ENCODE results near the gene ITPKB.
"Not testable (repeated sequence)": the region's sequence is repeated elsewhere in the genome, so short reads cannot be mapped to it uniquely, and the experiment has no call there.

Gene ITPKB

DNA sequence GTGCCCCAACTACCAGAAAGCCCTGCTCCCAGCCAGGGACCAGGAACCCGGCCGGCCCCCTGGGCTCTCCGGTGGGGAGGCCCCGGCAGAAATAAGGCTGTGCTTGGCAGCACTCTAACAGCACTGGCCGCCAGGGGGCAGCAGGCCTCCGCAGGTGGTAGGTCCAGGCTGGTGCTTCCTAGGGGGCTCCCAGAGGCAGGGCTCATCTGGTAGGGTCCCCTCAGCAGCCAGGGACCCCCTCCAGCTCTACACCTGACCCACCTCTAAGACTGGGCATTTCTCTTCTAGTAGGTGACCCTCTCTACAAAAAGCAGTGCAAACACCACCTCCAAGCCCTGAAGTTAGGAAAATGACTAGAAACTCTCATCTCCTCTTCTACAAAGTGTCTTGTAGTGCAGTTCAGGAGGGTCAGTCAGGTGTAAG, 104.9 kb downstream of the ITPKB start:
- DNase-seq: peak; percentile 87

DNA sequence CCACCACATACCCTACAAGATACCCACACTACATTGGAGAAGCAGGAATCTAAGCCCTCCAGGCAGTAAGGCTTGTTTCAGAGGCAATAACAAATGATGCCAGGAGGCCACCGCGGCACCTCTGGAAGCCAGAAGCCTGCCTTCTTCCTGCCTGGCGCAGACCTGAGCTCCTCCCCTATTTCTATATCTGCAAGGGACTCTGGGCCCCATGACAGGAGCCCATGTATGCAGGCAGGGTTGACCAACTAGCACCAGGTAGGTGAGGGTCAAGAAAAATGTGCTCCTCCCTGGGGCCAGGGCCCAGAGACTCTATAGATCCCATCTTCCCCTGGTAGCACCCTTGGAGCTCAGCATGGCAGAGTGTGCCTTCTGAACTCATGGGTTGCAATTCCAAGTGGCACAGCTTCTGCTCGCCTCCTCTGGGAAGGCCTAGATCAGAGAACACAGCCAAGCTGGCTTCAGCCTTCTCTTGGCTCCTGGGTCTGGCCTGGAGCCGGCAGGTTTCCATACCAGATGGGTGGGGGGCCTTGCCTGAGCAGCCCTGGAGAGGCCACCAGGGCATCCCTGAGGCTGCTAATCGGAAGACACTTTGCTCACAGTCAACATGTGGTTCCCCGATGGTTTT, 105.4 kb downstream of the ITPKB start:
- no peak for DNase-seq

DNA sequence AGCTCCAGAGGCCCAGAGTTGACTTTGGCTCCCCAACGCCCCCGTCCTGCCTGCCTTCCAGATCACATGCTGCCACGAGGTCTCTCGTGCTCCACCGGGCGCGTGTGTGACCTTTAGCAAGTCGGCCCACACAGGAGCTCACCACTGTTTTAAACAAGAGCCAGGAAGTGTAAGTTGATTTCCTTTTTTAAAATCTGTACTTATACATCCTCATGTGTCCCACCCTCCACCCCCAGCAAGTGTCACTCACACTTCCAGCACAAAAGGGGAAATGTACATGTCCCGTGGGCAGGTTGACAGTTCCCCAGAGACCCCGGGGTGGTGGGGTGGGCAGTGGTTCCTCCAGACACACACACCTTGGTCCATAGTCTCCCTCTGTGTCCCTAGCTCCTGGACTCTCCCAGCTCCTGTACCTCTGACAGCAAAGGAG, 106.1 kb downstream of the ITPKB start:
- DNase-seq: no peak

DNA sequence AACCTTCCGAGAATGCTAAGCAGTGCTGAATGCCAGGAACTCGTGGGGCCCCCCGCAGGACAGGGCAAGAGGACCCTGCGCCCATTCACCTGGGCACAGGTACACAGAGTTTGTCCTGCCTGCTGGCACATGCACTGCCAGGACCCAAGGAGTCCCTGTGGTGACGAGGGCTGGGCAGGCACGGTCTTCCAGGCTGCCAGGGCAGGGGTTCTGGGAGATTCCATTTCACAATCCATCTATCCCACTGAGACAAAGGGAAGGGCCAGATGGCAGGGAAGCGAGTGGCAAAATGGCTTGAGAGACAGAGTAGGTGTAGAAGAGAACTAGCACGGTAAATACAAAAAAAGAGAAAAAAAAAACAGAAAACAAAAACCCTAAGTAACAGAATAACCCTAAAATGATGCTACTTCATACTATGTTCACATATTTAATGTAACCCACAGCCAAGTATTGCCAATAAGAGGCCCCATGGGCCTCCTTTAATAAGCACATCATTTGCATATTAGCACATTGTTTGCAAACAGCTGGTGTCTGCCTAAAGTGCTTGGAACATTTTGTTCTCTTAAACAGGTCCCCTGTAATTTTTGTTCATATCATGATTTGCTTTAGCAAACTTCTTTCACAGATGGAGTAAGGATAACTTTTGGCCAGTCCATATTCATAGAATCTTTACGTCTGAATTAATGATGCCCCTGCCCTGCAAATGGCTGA, 106.8 kb downstream of the ITPKB start:
- DNase-seq: no peak

DNA sequence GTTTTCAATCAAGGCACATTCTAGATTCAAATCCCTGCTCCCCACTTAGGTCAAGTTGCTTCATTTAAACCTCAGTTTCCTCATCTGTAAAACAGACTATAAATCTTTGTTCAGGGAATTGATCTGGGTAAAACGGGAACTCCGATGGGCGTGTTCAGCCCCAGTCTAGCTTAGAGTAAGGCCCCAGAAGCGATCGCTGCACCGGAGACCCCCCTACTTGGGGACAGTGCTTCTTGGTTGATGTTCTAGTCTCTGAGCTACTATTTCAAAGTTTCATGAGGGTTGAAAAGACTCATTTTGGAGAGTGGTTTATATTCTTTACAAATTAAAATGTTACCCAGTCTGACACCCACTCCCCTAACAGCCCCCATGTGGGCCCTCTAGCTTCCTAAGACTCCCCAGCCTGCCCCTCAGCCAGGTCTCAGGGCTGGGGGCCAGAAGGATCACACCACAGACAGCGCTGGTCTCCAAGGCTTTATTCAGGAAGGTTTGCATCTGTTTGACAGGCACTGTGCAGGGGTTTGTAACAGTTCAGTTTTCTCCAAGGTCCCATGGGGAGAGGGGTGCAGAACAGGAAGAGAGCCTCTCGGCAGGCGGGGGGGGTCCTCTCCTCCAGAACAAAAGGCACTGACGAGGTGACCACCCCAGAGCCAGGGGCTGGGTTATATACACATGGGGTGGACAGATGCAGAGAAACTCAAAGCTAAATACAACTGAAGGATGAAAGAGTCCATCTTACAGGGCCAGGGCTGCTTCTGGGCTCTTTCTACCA, 107.7 kb downstream of the ITPKB start:
- DNase-seq: no peak

DNA sequence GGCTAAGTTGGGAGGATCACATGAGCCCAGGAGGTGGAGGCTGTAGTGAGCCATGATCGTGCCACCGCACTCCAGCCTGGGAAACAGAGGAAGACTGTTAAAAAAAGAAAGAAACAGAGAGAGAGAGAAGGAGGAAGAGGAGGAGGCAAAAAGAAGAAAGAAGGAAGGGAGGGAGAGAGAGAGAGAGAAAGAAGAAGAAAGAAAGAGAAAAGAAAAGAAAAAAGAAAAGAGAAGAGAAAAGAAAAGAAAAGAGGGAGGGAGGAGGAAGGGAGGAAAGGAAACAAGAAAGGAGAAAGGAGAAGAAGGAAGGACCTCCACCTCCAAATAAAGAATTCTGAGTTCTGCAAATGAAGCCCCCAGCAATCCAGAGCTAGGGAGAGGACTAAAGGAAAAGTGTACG, 108.5 kb downstream of the ITPKB start:
- DNase-seq: no peak

DNA sequence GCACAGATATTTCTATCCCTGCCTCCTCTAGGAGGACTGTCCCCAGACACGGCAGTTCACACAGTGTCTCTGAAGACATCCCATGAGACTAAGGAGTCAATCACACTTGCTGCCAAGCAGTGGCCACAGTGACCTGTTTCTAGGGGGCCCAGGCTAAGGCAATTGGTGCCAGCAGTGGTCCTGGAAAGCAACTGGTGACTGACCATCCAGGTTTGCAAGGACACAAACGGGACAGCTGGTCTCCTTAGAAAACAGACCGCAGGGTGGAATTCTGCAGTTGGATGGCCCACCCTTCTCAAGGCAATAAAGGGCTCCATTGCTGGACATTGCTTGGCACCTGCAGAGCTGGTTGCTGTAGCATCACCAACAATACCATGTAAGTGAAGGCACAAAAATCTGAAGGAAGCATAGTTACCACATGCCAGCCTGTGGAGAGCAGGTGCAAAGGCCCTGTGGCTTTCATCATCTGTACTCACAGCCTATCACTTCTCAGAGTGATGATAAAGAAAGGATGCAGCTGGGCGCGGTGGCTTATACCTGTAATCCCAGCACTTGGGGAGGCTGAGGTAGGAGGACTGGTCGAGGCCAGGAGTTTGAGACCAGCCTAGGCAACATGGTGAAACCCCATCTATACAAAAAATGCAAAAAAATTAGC, 109.1 kb downstream of the ITPKB start:
- no peak for DNase-seq

DNA sequence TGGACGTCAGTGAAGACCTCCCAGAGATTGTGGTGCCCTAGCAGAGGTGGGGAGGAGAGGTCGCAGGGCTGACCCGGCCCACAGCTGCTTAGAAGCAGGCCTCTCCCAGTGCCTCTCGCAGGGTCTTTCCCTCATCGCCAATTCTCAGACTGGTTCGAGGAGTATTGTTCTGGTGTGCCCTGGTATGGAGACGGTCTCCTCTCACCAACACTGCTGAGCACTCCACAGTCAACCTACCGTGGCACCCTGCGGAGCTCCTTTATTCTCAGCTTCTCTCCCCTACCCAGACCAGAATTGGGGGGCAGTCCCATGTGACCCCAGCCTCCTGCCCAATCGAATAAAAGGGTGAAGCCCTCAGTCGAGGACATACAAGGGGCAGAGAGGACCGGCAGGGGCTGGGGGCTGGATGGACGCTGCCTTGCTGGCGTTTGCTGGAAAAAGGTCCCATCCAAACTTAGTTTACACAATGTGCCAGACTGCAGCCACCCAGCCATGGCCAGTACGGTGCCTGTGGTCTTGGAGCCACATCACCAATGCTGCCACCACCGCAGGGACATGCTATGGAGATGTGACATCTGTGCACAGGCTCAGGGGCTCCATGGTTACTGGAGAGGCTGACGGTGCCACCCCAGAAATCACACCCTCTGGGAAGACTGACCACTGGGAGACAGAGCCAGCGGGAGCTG, 109.7 kb downstream of the ITPKB start:
- no peak for DNase-seq

DNA sequence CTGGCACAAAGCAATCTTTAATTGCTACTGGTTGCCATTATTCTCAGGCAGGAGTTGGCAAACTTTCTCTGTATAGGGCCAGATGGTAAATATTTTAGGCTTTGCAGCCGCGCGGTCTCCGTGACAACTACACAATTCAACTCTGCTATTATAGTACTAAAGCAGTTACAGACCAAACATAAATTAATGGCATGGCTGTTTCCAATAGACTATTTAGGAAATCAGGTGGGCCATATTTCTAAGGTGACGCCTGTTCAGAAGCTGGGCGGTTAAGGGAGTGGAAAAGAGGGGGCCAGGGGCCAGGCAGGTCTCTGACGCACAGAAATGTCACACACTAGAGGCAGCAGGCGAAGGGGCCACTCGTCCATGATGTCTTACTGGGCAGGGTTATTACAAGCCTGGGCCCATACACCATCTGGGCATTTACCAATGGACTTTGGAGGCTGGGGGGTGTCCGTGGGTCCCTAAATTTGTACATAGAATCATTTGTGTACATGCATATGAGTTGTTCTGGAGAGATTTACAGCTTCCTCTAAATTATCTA, 110.4 kb downstream of the ITPKB start:
- no peak for DNase-seq

DNA sequence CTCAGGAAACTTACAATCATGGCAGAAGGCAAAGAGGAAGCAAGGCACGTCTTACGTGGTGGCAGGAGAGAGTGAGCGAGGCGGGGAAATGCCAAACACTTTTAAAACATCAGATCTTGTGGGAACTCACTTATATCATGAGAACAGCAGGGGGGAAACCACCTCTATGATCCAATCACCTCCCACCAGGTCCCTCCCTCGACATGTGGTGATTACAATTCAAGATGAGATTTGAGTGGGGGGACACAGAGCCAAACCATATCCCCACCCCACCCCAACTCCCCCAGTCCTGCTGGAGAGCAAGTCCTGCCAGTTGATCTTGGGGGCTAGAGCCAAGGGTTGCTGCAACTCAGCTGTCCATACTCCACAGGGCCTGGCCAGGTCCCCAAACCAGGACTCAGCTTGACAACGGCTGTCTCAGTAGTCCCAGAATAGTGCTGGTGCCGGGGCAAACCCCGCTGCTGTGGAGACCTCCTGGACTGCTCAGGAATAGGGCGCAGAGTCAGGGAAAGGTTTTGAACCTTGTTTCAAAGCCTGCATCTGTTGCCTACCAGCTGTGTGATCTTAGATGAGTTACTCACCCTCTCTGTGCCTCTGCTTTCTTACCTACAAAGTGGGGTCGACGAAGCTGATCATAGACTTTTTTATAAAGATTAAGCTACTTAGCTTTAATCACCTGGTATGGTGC, 111.0 kb downstream of the ITPKB start:
- no peak for DNase-seq

DNA sequence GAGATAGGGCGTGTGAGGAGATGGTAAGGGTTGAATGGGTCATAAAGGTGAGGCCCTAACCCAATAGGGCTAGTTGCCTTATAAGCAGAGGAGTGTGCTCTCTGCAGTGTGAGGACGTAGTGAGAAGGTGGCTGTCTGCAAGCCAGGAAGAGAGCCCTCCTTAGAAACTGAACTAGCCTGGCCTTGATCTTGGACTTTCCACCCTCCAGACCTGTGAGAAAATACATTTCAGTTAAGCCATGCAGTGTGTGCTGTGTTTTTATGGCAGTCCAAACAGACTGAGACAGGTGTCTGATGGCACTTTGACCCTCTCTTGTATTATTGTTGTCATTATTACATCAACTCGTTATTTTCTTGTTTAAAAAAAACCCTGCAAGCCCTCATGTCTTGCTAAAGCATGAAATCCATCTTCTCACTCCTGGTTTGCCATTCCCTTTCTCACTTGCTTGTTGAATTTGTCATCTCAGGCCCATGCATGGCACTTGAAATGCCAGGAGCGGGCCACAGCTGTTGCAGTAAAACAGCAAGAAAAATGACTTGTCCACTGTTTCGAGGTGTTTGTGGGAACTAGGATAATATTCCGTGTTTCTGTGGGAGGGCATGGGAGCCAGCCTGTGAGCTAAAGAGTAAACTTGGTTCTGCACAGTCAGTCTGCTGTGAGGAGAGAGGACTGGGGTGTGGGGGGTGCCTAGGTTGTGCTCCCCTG, 111.9 kb downstream of the ITPKB start:
- DNase-seq: no peak

DNA sequence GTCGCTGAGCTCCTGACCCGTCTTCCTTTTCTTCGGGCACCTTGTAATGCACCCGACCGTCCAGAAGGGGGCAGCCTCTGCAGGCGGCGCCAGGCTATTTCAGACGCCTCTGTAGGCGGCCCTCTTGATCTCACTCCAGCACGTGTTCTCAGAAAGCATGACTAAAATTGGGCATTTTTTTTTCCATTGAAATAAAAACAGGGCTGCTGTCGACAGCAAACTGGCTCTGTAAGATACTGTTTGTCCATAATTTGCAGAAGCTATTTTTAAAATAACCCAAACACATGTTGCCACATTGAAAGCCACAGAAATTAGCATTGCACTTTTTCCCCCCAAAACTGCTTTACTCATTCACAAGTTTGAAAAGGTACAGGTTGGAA, 112.5 kb downstream of the ITPKB start:
- DNase-seq: peak; percentile 75

DNA sequence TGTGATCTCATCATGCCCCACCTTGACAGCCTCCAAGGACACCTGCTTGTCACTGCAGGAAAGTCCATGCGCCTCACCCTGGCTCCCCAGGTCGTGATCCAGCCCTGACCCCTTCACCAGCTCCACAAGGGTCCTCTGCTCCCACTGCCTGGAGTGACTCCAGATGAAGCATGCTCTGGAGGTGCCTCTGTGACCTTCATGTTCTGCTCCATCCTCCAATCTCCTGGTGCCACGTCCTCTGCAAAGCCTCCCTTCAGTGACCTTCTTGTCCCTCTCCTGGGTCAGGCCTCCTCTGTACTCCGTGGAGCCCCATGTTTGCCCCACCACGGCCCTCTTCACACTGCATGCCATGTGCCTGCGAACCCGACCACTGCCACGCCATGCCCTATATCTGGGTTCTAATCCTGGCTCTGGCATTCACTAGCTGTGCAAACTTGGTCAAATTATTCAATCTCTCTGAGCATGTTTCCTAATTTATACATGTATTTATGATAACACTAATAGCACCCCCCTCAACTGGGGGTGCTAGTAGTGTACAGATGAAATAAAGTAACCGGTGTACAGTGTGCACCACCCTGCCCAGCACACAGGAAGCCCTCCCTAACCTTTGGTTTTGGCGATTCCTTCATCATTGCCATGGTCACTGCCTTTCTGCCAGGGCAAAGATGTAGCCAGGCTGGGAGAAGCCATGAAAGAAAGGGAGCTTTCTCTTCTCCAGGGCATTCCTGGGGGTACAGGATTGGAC, 113.1 kb downstream of the ITPKB start:
- no peak for DNase-seq

DNA sequence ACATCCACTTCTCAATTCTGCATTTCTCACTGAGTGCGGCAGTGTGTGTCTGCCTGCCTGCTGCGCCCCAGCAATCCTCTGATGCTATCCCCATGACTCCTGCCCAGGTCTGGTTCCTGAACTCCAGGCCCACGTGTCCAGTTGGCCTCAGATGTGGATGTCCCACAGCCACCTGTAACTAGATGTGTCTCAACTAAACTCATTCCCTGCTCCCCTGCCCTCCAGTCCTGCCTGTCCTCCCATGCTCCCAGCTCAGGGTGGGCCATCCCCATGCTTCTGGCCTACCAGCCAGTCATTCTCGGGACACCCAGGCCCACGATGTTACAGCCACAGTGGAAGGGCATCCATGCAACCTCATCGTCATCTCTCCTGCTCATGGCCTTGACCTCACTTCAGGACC, 113.8 kb downstream of the ITPKB start:
- no peak for DNase-seq

DNA sequence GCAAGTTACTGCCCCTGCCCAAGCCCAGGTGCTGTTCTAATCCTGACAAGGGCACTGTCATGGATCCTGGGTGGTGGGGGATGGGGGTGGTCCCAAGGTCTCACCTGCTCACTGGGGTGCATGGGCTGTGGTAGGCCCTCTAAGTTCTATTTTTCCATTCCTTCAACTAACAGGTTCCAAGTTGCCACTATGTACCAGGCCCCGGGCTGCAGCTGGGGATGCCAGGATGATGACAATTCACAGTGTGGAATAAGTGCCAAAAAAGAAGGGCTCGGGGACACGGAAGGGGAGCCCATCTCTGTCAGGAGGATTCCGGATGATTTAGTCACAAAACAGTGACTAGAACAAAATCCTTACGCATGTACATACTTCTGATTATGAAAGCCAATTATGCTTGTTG, 114.6 kb downstream of the ITPKB start:
- no peak for DNase-seq

DNA sequence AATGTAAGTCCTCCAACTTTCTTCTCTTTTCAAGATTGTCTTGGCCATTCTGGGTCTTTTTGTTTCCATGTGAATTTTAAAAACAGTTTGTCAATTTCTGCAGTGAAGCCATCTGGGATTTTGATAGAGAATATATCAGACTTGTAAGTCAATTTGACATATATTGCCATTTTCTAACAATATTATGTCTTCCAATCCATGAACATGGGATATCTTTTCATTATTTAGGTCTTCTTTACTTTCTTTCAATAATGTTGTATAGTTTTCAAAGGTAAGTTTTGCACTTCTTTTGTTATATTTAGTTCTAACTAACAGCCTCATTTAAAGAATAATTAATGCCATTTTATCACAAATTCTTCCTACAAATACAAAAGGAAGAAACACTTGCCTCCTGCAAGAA, 117.1 kb downstream of the ITPKB start:
- no peak for DNase-seq

DNA sequence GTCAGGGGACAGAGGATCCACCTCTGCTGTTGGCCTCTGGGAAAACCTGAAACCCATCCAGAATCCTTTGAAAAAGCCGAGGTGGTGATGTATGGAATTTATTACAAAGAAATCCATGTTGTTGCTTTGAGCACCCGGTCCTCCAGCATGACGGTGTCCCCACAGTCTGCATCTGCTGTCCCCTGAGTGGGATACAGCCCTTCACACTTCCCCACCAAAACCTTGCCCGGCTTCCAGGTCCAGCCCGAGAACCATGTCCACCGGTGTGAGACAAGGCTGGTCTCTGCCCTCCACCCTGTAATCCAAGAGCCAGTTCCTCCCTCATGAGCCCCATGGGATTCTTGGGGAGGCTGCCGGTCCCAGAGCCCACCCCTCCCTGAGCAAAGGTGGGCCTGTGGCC, 120.1 kb downstream of the ITPKB start:
- no peak for DNase-seq

DNA sequence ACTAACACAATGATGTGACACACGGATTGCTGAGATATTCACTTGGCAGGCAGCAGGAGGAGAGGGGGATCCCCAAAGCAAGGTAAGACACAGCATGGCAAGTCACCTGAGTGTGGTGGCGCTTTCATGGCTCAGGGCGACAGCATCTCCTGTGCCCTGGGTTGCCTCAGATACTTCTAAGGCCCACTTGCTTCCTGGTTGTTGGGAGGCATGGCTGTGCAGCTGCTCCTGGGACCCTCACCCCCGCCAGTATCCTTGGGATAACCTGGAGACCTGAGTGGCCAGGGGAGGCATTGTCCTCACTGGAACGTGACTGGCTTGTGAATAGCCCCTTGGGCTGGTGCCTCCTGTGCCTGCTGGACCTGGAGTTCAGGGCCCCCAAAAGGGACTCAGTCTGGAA, 120.7 kb downstream of the ITPKB start:
- DNase-seq: no peak

DNA sequence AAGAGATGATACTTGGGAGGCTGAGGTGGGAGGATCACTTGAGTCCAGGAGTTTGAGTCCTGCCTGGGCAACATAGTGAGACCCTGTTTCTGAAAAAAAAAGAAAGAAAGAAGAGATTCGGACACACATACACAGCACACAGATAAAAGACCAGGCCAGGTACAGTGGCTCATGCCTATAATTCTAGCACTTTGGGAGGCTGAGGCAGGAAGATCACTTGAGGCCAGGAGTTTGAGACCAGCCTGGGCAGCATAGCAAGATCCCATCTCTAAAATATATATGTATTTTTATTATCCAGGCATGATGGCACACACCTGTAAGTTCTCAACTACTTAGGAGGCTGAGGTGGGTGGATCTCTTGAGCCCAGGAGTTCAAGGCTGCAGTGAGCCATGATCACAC, 121.4 kb downstream of the ITPKB start:
- DNase-seq: not testable (repeated sequence)

DNA sequence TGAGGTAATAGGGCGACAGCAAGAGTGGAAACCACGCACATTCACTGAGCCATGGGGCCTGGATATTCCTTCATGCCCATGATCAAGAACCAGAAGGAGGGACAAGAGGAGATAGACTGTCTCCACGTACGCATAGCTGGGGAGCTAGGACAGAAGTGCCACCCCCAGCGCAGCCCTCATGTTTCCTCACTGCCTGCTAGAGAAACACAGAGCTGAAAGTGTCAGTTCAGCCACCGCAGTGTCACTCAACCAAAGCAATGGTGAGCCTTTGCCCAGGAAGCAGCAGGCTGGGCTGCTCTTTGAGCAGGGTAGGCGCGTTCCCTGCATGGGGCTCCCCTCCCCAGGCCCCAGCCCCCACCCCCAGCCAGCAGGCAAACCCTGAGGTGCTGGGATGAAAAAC, 122.0 kb downstream of the ITPKB start:
- no peak for DNase-seq

DNA sequence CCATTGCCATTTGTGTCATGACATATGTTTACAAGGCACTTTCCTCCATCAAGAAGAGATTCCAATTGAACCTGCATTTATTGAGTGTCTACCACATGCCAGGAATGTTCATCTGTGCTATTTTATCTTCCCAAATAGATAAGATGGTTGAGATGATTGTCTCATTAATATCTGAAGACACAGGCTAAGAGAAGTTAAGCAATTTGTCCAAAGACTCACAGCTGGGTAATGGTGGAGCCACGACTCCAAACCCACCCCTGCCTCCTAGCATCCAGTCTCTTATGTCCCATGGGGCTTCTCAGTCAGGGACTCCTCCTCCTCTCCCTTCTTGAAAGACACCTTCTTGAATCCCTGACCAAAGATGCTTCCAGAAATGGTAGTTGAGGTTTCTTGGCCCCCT, 122.4 kb downstream of the ITPKB start:
- no peak for DNase-seq
